H1 (cell line): Measurements from ENCODE around the gene MRPL28. TPM values are rescaled to one million over a fixed set of nuclear protein-coding genes. Genes with fewer than 3 reads are reported as not detected.

ENCODE experiments used
- BACH1 ChIP-seq: IDR thresholded peaks from 2 replicates; pipeline ENCODE4 v1.6.1; 2012; ENCODE audit warnings: low read length, improper control_type of control experiment
- CBX8 ChIP-seq: fragments of 300-800, 300-1000 bp; sonication (generic); IDR thresholded peaks from 2 replicates; pipeline ENCODE4 v1.7.1; 2016; ENCODE audit warnings: low read depth, low read length, borderline replicate concordance
- CREB1 ChIP-seq: IDR thresholded peaks from 2 replicates; pipeline ENCODE4 v1.6.1; 2012; ENCODE audit warnings: inconsistent platforms
- CTBP2 ChIP-seq: IDR thresholded peaks from 2 replicates; pipeline ENCODE4 v1.7.0; 2011; ENCODE audit warnings: borderline replicate concordance, mild to moderate bottlenecking, moderate library complexity, mixed read lengths, low read length; ENCODE audit not compliant: insufficient read depth, insufficient read length
- EGR1 ChIP-seq: IDR thresholded peaks from 2 replicates; pipeline ENCODE4 v1.6.1; 2011; ENCODE audit warnings: low read depth, low read length, borderline replicate concordance
- FOSL1 ChIP-seq: IDR thresholded peaks from 2 replicates; pipeline ENCODE4 v1.6.1; 2011; ENCODE audit warnings: mild to moderate bottlenecking, low read depth, low read length, moderate library complexity; ENCODE audit not compliant: insufficient read depth
- KDM1A ChIP-seq: fragments of 200-600, 300-600 bp; sonication (generic); IDR thresholded peaks from 2 replicates; pipeline ENCODE4 v1.7.1; 2016; ENCODE audit warnings: mild to moderate bottlenecking, low read length, borderline replicate concordance
- NRF1 ChIP-seq: IDR thresholded peaks from 2 replicates; pipeline ENCODE4 v1.6.1; 2011; ENCODE audit warnings: mild to moderate bottlenecking, low read depth, low read length, improper control_type of control experiment
- POLR2AphosphoS5 ChIP-seq: IDR thresholded peaks from 2 replicates; pipeline ENCODE4 v1.6.1; 2011; ENCODE audit warnings: low read depth, low read length
- SAP30 ChIP-seq: fragments of 300-600 bp; sonication (generic); IDR thresholded peaks from 2 replicates; pipeline ENCODE4 v1.7.1; 2012; ENCODE audit warnings: low read length, moderate library complexity, mild to moderate bottlenecking, inconsistent platforms; ENCODE audit not compliant: insufficient read depth, insufficient replicate concordance
- polyA plus RNA-seq, 7 experiments: library from polyadenylated mRNA; depleted of rRNA in 3 of 7; stranded (reverse) in 5 of 7; unstranded in 2 of 7; fragments of >200 nt in 5 of 7; fragments of 200-250 nt in 2 of 7; gene quantifications; 1 replicate in 5 of 7; 2 replicates in 1 of 7; 4 replicates in 1 of 7; pipeline versions ENCODE4 v1.2.1 to v1.2.3, GENCODE V29; 2011 to 2013; ENCODE audit warnings: missing spikeins in 2 of 7, mixed read lengths in 2 of 7
- total RNA-seq: library from RNA; stranded (reverse); fragmentation: NEBNext Ultra II Directional; extraction: Animal tissue kit (Norgen Biotek cat#: 25700); gene quantifications from 2 replicates; pipeline ENCODE4 v1.2.1, GENCODE V29; 2021
- TF ChIP-seq, protein P1 (sequence below), 3 experiments: IDR thresholded peaks; 1 replicate in 2 of 3; 2 replicates in 1 of 3; pipeline versions ENCODE4 v1.5.1 to v1.6.1; 2011; ENCODE audit warnings: low read length in 3 of 3, mild to moderate bottlenecking in 3 of 3, inconsistent platforms in 2 of 3, low read depth in 1 of 3, moderate library complexity in 1 of 3; ENCODE audit not compliant: insufficient read depth in 1 of 3; ENCODE audit errors: control extremely low read depth in 1 of 3

The MRPL28 gene
- total and polyA plus RNA-seq, 2 of the 8 experiments (the other 6 are each of a cell fraction or from before 2014, with no cell fraction given) = 88.9 to 188 TPM

DNA sequence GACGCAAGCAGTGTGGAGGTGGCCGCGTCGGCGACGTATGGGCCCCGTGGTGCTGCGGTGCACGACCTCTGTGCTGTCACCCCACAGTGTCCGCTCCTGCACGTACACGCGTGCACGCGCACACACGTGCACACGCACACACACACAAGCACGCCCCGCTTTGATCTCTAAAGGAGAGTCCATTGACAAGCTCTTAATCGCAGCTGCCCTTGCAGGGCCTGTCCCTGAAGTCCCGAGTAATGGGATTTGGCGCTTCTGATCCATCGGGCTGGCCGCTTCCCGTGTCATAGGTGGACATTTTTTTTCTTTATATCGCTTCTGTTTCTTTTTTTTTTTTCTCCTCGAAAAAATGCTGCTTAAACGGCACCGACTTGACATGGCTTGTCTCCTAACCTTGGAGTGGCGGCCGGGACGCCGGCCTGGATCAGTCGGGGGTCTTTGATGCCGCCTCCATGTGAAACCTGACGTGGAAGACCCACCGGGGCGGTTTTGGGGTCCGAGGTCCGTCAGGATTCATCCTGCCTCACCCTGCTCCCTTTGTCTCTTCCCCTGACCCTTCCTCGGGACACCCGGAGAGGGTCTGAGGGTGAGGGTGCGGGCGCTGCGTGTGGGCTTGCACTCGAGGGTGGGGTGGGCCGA lies 9.5 kb downstream of the MRPL28 start (continued):
- TF ChIP-seq, protein P1, sequence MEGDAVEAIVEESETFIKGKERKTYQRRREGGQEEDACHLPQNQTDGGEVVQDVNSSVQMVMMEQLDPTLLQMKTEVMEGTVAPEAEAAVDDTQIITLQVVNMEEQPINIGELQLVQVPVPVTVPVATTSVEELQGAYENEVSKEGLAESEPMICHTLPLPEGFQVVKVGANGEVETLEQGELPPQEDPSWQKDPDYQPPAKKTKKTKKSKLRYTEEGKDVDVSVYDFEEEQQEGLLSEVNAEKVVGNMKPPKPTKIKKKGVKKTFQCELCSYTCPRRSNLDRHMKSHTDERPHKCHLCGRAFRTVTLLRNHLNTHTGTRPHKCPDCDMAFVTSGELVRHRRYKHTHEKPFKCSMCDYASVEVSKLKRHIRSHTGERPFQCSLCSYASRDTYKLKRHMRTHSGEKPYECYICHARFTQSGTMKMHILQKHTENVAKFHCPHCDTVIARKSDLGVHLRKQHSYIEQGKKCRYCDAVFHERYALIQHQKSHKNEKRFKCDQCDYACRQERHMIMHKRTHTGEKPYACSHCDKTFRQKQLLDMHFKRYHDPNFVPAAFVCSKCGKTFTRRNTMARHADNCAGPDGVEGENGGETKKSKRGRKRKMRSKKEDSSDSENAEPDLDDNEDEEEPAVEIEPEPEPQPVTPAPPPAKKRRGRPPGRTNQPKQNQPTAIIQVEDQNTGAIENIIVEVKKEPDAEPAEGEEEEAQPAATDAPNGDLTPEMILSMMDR (IDR thresholded peaks at IDR 0.05; ENCODE audit: control extremely low read depth in 1 of 3, insufficient read depth in 1 of 3, low read depth in 1 of 3, low read length in 3 of 3) = no peak
- TF ChIP-seq NRF1 (no peak), CBX8 (no peak), BACH1 (no peak), POLR2AphosphoS5 (no peak), FOSL1 (no peak), CREB1 (no peak), EGR1 (no peak), CTBP2 (no peak), SAP30 (no peak), KDM1A (no peak)
